Activated B cell treated with CpG ODN at 0.5 μM for 24 hours (primary cell): ENCODE results near the gene ANKH. TPM values are rescaled to one million over a fixed set of nuclear protein-coding genes. Genes with fewer than 3 reads are reported as not detected.
A peak's percentile ranks its signal among the peaks of the same experiment; 100 is the strongest.

ENCODE experiments used
- ATAC-seq: fragments of 200-7000 bp; cut with Tn5 transposase; one replicate; pipeline ENCODE4 v1.10.0; 2021; ENCODE audit warnings: low read depth, mild to moderate bottlenecking, moderate library complexity
- CTCF ChIA-PET: fragments of 350-600 bp; sonication (Branson Sonifier 250); formaldehyde crosslinking; loops from one replicate; lab custom pipeline; 2021; ENCODE audit warnings: antibody characterized with exemption; lab: Charles Lee
- POLR2A ChIA-PET: fragments of 350-600 bp; sonication (Branson Sonifier 250); formaldehyde crosslinking; loops from one replicate; lab custom pipeline; 2021; ENCODE audit warnings: antibody characterized with exemption; lab: Charles Lee
- DNase-seq: peaks from one replicate; pipeline ENCODE4 v3.0.0; 2022
- H3K27ac Mint-ChIP-seq: one replicate; pipeline ENCODE4 v1.8.0; 2020; ENCODE audit warnings: mixed read lengths
- H3K27me3 Mint-ChIP-seq: one replicate; pipeline ENCODE4 v1.8.0; 2021; ENCODE audit warnings: mixed read lengths
- H3K36me3 Mint-ChIP-seq: one replicate; pipeline ENCODE4 v1.8.0; 2021; ENCODE audit warnings: low read depth, mixed read lengths
- H3K4me1 Mint-ChIP-seq: one replicate; pipeline ENCODE4 v1.8.0; 2021; ENCODE audit warnings: mixed read lengths
- H3K4me3 Mint-ChIP-seq: one replicate; pipeline ENCODE4 v1.8.0; 2020; ENCODE audit warnings: mild to moderate bottlenecking, mixed read lengths
- H3K9me3 Mint-ChIP-seq: one replicate; pipeline ENCODE4 v1.8.0; 2020; ENCODE audit warnings: mixed read lengths
- intact Hi-C: fragments of 100-400 bp; cut with micrococcal nuclease; formaldehyde crosslinking; loops from one replicate; pipeline ENCODE4 v1.15.1; 2024
- total RNA-seq: library from RNA; stranded (reverse); gene quantifications from 2 replicates; pipeline ENCODE4 v1.2.3, GENCODE V29; 2022
- TF ChIP-seq, protein P1 (sequence below): fragments of 200-600 bp; IDR thresholded peaks from one replicate; pipeline ENCODE4 v1.8.0; 2022; ENCODE audit warnings: antibody characterized with exemption, mild to moderate bottlenecking

ANKH gene
- total RNA-seq, 1 donor from 2014 or later: 43.3 TPM

DNA sequence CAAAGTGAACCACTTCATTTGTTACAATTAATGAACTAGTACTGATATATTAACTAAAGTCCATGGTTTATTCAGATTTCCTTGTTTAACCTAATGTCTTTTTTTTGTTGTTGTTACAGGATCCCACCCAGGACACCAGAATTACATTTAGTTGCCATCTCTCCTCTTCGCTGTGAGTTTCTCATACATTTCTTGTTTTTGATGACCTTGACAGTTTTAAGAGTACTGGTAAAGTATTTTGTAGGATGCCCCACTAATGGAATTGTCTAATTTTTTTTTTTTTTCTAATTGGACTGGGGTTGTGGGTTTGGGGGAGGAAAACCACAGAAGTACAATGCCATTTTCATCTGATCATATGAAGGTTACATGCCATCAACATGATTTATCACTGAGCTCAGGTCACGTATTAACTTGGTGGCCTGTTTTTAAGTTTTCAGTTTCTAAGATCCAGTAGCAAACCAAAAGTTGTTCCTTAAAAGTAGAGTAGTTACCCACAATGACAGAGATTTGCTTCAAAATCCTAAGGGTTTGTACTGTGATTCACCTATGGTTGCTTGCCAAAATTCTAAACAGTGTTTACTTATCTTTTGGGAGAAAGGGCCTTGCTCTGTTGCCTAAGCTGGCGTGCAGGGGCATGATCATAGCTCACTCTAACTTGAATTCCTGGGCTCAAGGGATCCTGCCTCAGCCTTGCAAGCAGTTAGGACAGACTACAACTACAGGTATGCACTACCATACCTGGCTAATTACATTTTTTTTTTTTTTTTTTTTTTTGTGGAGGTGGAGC, 211.6 kb downstream of the ANKH start:
- H3K9me3 Mint-ChIP-seq: no peaks in the 10 kb centered on the region
- ChIA-PET POLR2A (no interaction called here), CTCF (no interaction called here)
- H3K27me3 Mint-ChIP-seq: no peaks in the 10 kb centered on the region
- H3K36me3 Mint-ChIP-seq: peaks cover 12% of the 10 kb centered on the region
- no peak overlapping the region for H3K4me3 Mint-ChIP-seq
- TF ChIP-seq, protein P1, sequence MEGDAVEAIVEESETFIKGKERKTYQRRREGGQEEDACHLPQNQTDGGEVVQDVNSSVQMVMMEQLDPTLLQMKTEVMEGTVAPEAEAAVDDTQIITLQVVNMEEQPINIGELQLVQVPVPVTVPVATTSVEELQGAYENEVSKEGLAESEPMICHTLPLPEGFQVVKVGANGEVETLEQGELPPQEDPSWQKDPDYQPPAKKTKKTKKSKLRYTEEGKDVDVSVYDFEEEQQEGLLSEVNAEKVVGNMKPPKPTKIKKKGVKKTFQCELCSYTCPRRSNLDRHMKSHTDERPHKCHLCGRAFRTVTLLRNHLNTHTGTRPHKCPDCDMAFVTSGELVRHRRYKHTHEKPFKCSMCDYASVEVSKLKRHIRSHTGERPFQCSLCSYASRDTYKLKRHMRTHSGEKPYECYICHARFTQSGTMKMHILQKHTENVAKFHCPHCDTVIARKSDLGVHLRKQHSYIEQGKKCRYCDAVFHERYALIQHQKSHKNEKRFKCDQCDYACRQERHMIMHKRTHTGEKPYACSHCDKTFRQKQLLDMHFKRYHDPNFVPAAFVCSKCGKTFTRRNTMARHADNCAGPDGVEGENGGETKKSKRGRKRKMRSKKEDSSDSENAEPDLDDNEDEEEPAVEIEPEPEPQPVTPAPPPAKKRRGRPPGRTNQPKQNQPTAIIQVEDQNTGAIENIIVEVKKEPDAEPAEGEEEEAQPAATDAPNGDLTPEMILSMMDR: no peak
- no peak for ATAC-seq
- intact Hi-C loops: loop anchor here (5.0 to 10.0 kb wide), 5 partner anchors 318 to 1807 kb away; partner anchors contain the start of gene ZNF622
- no peak overlapping the region for H3K27ac Mint-ChIP-seq
- H3K4me1 Mint-ChIP-seq: peaks cover 79% of the 10 kb centered on the region
- DNase-seq: no peak

DNA sequence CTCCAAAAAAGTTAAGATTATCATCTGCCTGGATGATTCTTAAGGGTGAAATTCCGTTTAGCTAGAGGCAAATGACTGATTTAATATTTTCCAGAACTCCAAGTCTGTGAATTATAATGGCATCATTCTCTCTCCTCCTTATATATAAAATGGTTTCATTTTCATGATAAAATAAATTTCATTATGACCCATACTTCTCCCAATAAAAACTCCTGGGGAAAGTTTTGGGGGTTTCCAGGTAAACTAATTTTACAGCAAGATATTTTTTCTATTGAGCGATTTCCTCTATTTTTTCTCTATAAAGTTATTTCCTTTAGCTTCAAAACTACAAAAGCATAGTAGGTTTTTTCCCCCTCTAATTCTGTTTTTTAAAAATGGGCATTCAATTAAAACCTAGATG, 214.7 kb downstream of the ANKH start:
- POLR2A ChIA-PET: interaction anchor here (1.0 to 2.4 kb wide), 2 partner anchors 11 to 21 kb away, joined by 3 to 8 read pairs; no protein-coding TSS in a partner anchor
- peaks cover 60% of the 10 kb centered on the region for H3K4me1 Mint-ChIP-seq
- CTCF ChIA-PET: interaction anchor here (1.2 to 1.8 kb wide), 4 partner anchors 8 to 28 kb away, joined by 3 to 18 read pairs (median 6); no protein-coding TSS in a partner anchor
- intact Hi-C loops: loop anchor here (5.0 kb wide), 1 partner anchor 550 kb away; no protein-coding TSS in a partner anchor
- H3K27me3 Mint-ChIP-seq: no peaks in the 10 kb centered on the region
- ATAC-seq (peak; percentile 38), DNase-seq (no peak)
- TF ChIP-seq, protein P1: no peak
- peak overlapping the region; percentile 86 for H3K27ac Mint-ChIP-seq
- peak overlapping the region; percentile 41 for H3K4me3 Mint-ChIP-seq
- no peaks in the 10 kb centered on the region for H3K9me3 Mint-ChIP-seq
- no peaks in the 10 kb centered on the region for H3K36me3 Mint-ChIP-seq

DNA sequence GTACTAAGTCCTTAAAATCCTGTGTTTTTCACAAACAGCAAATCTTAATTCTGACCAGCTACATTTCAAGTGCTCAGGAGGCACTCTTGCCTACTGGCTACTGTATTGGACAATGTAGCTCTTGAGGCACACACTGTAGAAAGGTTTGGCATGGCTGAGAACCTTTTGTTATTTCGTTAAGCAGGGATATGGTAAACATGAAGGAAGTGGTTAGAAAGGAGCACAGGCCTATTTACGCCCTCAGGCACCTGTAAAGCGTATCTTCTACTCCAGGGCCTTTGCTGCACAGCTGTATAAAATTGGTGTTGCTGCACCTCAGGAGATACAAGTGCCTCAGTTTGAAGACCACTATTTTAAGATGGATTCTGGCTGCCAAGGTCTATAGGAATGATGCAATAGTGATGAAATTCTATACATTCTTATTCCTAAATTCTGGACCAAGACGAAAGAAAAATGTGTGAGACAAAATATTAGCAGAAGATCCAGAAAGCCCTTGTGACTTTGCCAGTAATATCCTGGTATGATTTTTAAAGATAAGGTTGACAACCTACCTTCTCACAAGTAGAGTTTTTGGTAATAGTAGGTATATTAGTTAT, 216.3 kb downstream of the ANKH start:
- Mint-ChIP-seq H3K4me3 (no peak overlapping the region), H3K27ac (peak overlapping the region; percentile 86), H3K4me1 (peaks cover 45% of the 10 kb centered on the region), H3K9me3 (no peaks in the 10 kb centered on the region), H3K27me3 (no peaks in the 10 kb centered on the region), H3K36me3 (no peaks in the 10 kb centered on the region)
- ATAC-seq (no peak), DNase-seq (no peak)
- ChIA-PET POLR2A (interaction anchor here (1.8 kb wide), 1 partner anchor 9 kb away, joined by 8 read pairs; the partner anchor contains the start of gene OTULIN), CTCF (interaction anchor here (1.0 kb wide), 1 partner anchor 26 kb away, joined by 3 read pairs; no protein-coding TSS in a partner anchor)
- intact Hi-C loops: loop anchor here (5.0 kb wide), 1 partner anchor 548 kb away; no protein-coding TSS in a partner anchor
- TF ChIP-seq, protein P1: no peak

Other genes starting within 250 kb of the ANKH start
- 94.0 and 96.5 TPM in 2 replicates for gene OTULIN, start 207.1 kb downstream of the ANKH start, total RNA-seq